Measurements from ENCODE around the gene ADGRL2. TPM values are rescaled to one million over a fixed set of nuclear protein-coding genes. Genes with fewer than 3 reads are reported as not detected.

Gene ADGRL2
- total RNA-seq, 1 experiment from 2014 or later: 0.51 TPM

DNA sequence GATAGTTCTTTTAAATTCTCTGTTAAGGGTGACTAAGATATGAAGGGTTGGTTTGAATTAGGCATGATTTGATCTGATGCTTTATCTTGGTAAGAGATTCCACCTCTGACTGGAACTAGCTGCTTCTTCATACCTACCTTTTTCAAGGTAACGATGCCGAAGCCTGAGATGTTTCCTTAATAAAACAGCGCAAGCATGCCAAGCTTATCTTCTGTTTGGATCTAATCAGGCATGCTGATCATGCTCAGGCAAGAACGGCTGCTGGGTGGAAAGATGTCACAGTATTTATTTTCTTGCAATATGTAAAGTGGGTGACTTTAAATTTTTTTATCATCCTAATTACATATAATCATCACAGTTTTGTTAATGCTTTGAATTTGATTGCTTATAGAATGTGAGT is 148.7 kb downstream of the ADGRL2 start:
- Histone ChIP-seq H2AFZ (ENCODE audit: low read length) (no peak overlapping the region), H4K20me1 (ENCODE audit: low read length) (no peaks in the 10 kb centered on the region), H3K4me1 (ENCODE audit: insufficient read depth, low read length) (no peaks in the 10 kb centered on the region), H3K79me2 (ENCODE audit: low read length) (no peaks in the 10 kb centered on the region), H3K27me3 (ENCODE audit: low read length) (peaks cover 88% of the 10 kb centered on the region), H3K9me2 (replicated peaks; ENCODE audit: low read length) (no peaks in the 10 kb centered on the region), H3K36me3 (ENCODE audit: low read depth, low read length) (no peaks in the 10 kb centered on the region), H3K4me2 (ENCODE audit: low read length) (no peak overlapping the region), H3K4me3 (ENCODE audit: low read length) (no peak overlapping the region), H3F3A (ENCODE audit: low read length, unreplicated experiment) (no peaks in the 10 kb centered on the region), H3K9me3 (ENCODE audit: low read length) (no peaks in the 10 kb centered on the region), H3K27ac (ENCODE audit: low read length) (no peak overlapping the region), H3K9ac (ENCODE audit: low read length) (no peak overlapping the region)
- ATAC-seq (no peak), DNase-seq (no peak)
- TF ChIP-seq EZH2phosphoT487 (IDR thresholded peaks at IDR 0.05; ENCODE audit: borderline replicate concordance, low read length): no peak
- TF ChIP-seq, protein P1, sequence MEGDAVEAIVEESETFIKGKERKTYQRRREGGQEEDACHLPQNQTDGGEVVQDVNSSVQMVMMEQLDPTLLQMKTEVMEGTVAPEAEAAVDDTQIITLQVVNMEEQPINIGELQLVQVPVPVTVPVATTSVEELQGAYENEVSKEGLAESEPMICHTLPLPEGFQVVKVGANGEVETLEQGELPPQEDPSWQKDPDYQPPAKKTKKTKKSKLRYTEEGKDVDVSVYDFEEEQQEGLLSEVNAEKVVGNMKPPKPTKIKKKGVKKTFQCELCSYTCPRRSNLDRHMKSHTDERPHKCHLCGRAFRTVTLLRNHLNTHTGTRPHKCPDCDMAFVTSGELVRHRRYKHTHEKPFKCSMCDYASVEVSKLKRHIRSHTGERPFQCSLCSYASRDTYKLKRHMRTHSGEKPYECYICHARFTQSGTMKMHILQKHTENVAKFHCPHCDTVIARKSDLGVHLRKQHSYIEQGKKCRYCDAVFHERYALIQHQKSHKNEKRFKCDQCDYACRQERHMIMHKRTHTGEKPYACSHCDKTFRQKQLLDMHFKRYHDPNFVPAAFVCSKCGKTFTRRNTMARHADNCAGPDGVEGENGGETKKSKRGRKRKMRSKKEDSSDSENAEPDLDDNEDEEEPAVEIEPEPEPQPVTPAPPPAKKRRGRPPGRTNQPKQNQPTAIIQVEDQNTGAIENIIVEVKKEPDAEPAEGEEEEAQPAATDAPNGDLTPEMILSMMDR (conservative IDR thresholded peaks at IDR 0.05; ENCODE audit: low read depth, low read length): no peak
- POLR2A ChIA-PET (ENCODE audit: unreplicated experiment): no interaction called here
- intact Hi-C loops (cut with micrococcal nuclease): no loop called here
- CTCF ChIA-PET: no interaction called here
- BruUV-seq (replicated peaks): no TSS peak

DNA sequence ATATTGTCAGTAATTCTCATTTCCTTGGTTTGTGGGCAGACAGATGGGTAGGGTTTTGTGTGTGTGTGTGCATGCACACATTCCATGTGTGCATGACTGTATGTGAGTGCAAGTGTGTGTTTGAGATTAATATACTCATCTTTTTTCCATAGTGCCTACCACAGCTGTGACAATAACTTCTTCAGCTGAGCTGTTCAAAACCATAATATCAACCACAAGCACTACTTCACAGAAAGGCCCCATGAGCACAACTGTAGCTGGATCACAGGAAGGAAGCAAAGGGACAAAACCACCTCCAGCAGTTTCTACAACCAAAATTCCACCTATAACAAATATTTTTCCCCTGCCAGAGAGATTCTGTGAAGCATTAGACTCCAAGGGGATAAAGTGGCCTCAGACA is 149.3 kb downstream of the ADGRL2 start:
- no peaks in the 10 kb centered on the region for H3K9me2 ChIP-seq (replicated peaks; ENCODE audit: low read length)
- no peaks in the 10 kb centered on the region for H3F3A ChIP-seq (ENCODE audit: low read length, unreplicated experiment)
- H3K9me3 ChIP-seq (ENCODE audit: low read length): no peaks in the 10 kb centered on the region
- TF ChIP-seq, protein P1 (conservative IDR thresholded peaks at IDR 0.05; ENCODE audit: low read depth, low read length): no peak
- no peak for TF ChIP-seq EZH2 (IDR thresholded peaks at IDR 0.05; ENCODE audit: low read length, unreplicated experiment)
- H3K79me2 ChIP-seq (ENCODE audit: low read length): no peaks in the 10 kb centered on the region
- H3K36me3 ChIP-seq (ENCODE audit: low read depth, low read length): no peaks in the 10 kb centered on the region
- no peak overlapping the region for H3K9ac ChIP-seq (ENCODE audit: low read length)
- H3K27me3 ChIP-seq (ENCODE audit: low read length): peaks cover 88% of the 10 kb centered on the region
- POLR2A ChIA-PET (ENCODE audit: unreplicated experiment): no interaction called here
- H3K27ac ChIP-seq (ENCODE audit: low read length): no peak overlapping the region
- no peaks in the 10 kb centered on the region for H3K4me1 ChIP-seq (ENCODE audit: insufficient read depth, low read length)
- no TSS peak for BruUV-seq (replicated peaks)
- H2AFZ ChIP-seq (ENCODE audit: low read length): no peak overlapping the region
- H3K4me2 ChIP-seq (ENCODE audit: low read length): no peak overlapping the region
- no peak for ATAC-seq
- DNase-seq: no peak
- H3K4me3 ChIP-seq (ENCODE audit: low read length): no peak overlapping the region
- intact Hi-C loops (cut with micrococcal nuclease): no loop called here
- H4K20me1 ChIP-seq (ENCODE audit: low read length): no peaks in the 10 kb centered on the region
- CTCF ChIA-PET: no interaction called here

DNA sequence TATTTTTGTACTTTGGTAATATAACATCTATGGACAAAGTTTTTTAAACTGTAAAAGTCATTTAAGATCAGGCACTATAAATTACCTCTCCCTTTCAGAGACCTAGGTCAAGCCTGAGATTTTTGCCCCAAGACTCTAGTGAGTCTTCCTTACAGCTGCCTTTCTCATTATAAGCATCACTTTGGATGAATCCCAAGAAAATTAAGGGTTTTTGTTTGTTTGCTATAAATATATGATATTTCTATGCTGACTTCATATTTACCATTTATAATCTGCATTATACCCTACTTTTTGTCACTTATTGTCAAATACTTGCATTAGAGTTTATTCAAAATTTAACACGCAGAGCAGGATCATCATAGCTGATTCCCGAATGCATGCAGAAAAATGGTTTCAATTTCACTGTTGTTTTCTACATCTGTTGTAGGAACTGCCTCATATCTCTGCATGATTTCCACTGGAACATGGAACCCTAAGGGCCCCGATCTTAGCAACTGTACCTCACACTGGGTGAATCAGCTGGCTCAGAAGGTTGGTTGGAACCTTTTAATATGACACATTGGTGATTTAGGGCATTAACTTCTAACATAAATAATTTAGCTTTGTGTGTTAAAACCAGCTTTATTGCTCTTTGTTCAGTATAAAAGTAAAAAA is 150.0 kb downstream of the ADGRL2 start:
- CTCF ChIA-PET: no interaction called here
- no peaks in the 10 kb centered on the region for H3K36me3 ChIP-seq (ENCODE audit: low read depth, low read length)
- no peak overlapping the region for H2AFZ ChIP-seq (ENCODE audit: low read length)
- H3K9me3 ChIP-seq (ENCODE audit: low read length): no peaks in the 10 kb centered on the region
- H3K27me3 ChIP-seq (ENCODE audit: low read length): peaks cover 87% of the 10 kb centered on the region
- intact Hi-C loops (cut with micrococcal nuclease): no loop called here
- no peak overlapping the region for H3K4me2 ChIP-seq (ENCODE audit: low read length)
- H3K9ac ChIP-seq (ENCODE audit: low read length): no peak overlapping the region
- no peak overlapping the region for H3K27ac ChIP-seq (ENCODE audit: low read length)
- DNase-seq (no peak), ATAC-seq (no peak)
- H3K79me2 ChIP-seq (ENCODE audit: low read length): no peaks in the 10 kb centered on the region
- TF ChIP-seq EZH2phosphoT487 (IDR thresholded peaks at IDR 0.05; ENCODE audit: borderline replicate concordance, low read length) (no peak), EZH2 (IDR thresholded peaks at IDR 0.05; ENCODE audit: low read length, unreplicated experiment) (no peak)
- TF ChIP-seq, protein P1 (conservative IDR thresholded peaks at IDR 0.05; ENCODE audit: low read depth, low read length): no peak
- POLR2A ChIA-PET (ENCODE audit: unreplicated experiment): no interaction called here
- no peaks in the 10 kb centered on the region for H3K4me1 ChIP-seq (ENCODE audit: insufficient read depth, low read length)
- no peaks in the 10 kb centered on the region for H4K20me1 ChIP-seq (ENCODE audit: low read length)
- no peaks in the 10 kb centered on the region for H3K9me2 ChIP-seq (replicated peaks; ENCODE audit: low read length)
- BruUV-seq (replicated peaks): no TSS peak
- no peak overlapping the region for H3K4me3 ChIP-seq (ENCODE audit: low read length)
- H3F3A ChIP-seq (ENCODE audit: low read length, unreplicated experiment): no peaks in the 10 kb centered on the region

All from PC-3 (cell line).